ENCODE results near the gene OSR1.
A peak's percentile ranks its signal among the peaks of the same experiment; 100 is the strongest.
"Not testable (repeated sequence)": the region's sequence is repeated elsewhere in the genome, so short reads cannot be mapped to it uniquely, and the experiment has no call there.

Gene OSR1

GRCh38 chr2:19358242-19359020 is at the start of gene OSR1:
Gene OSR1, minus strand, starts transcription at chr2:19358623. Its CDS starts 4,818 bp downstream, at chr2:19353805.
- H3K4me3 ChIP-seq (ENCODE audit: low read depth in 1 of 2, low read length in 2 of 2) = peak within 1 kb of the TSS; percentile 64

GRCh38 chr2:19403785-19404184 is 45.4 kb upstream of the OSR1 start:
- Histone ChIP-seq H3K9me3 (ENCODE audit: control insufficient read depth in 1 of 2, low read length in 2 of 2) (no peaks in the 10 kb centered on the region), H3K36me3 (ENCODE audit: control insufficient read depth in 1 of 2, insufficient read depth in 2 of 2, low read length in 2 of 2) (no peaks in the 10 kb centered on the region), H3K4me3 (ENCODE audit: low read depth in 1 of 2, low read length in 2 of 2) (no peak overlapping the region), H3K27ac (ENCODE audit: low read depth, low read length) (no peak overlapping the region), H3K27me3 (ENCODE audit: control insufficient read depth in 1 of 2, insufficient read depth in 2 of 2, low read length in 2 of 2) (no peaks in the 10 kb centered on the region), H3K9ac (ENCODE audit: low read depth in 1 of 2, low read length in 2 of 2) (no peak overlapping the region), H3K4me1 (ENCODE audit: control insufficient read depth in 1 of 2, insufficient read depth in 2 of 2, low read length in 2 of 2) (no peaks in the 10 kb centered on the region)

More at GRCh38 chr2:19358242-19359020, at the start of gene OSR1:
- H3K4me1 ChIP-seq (ENCODE audit: control insufficient read depth in 1 of 2, insufficient read depth in 2 of 2, low read length in 2 of 2) = peaks cover 8 to 25% of the 10 kb centered on the region in 2 donors
- H3K27me3 ChIP-seq (ENCODE audit: control insufficient read depth in 1 of 2, insufficient read depth in 2 of 2, low read length in 2 of 2) = peaks cover 82 to 88% of the 10 kb centered on the region in 2 donors
- no peaks in the 10 kb centered on the region for H3K36me3 ChIP-seq (ENCODE audit: control insufficient read depth in 1 of 2, insufficient read depth in 2 of 2, low read length in 2 of 2)
- H3K27ac ChIP-seq (ENCODE audit: low read depth, low read length) = no peak within 1 kb of the TSS
- H3K9me3 ChIP-seq (ENCODE audit: control insufficient read depth in 1 of 2, low read length in 2 of 2) = no peaks in the 10 kb centered on the region
- H3K9ac ChIP-seq (ENCODE audit: low read depth in 1 of 2, low read length in 2 of 2) = no peak within 1 kb of the TSS

GRCh38 chr2:19392191-19392590 is 33.8 kb upstream of the OSR1 start:
- H3K9ac ChIP-seq (ENCODE audit: low read depth in 1 of 2, low read length in 2 of 2) = no peak overlapping the region
- H3K4me1 ChIP-seq (ENCODE audit: control insufficient read depth in 1 of 2, insufficient read depth in 2 of 2, low read length in 2 of 2) = no peaks in the 10 kb centered on the region
- H3K4me3 ChIP-seq (ENCODE audit: low read depth in 1 of 2, low read length in 2 of 2) = no peak overlapping the region
- H3K36me3 ChIP-seq (ENCODE audit: control insufficient read depth in 1 of 2, insufficient read depth in 2 of 2, low read length in 2 of 2) = no peaks in the 10 kb centered on the region
- H3K27ac ChIP-seq (ENCODE audit: low read depth, low read length) = no peak overlapping the region
- peaks cover 0 to 4% of the 10 kb centered on the region in 2 donors for H3K9me3 ChIP-seq (ENCODE audit: control insufficient read depth in 1 of 2, low read length in 2 of 2)
- no peaks in the 10 kb centered on the region for H3K27me3 ChIP-seq (ENCODE audit: control insufficient read depth in 1 of 2, insufficient read depth in 2 of 2, low read length in 2 of 2)

GRCh38 chr2:19389469-19389868 is 31.0 kb upstream of the OSR1 start:
- not testable (repeated sequence) for H3K4me3 ChIP-seq (ENCODE audit: low read depth in 1 of 2, low read length in 2 of 2); H3K4me1 ChIP-seq (ENCODE audit: control insufficient read depth in 1 of 2, insufficient read depth in 2 of 2, low read length in 2 of 2); H3K36me3 ChIP-seq (ENCODE audit: control insufficient read depth in 1 of 2, insufficient read depth in 2 of 2, low read length in 2 of 2); H3K27me3 ChIP-seq (ENCODE audit: control insufficient read depth in 1 of 2, insufficient read depth in 2 of 2, low read length in 2 of 2); H3K27ac ChIP-seq (ENCODE audit: low read depth, low read length); H3K9ac ChIP-seq (ENCODE audit: low read depth in 1 of 2, low read length in 2 of 2); H3K9me3 ChIP-seq (ENCODE audit: control insufficient read depth in 1 of 2, low read length in 2 of 2)

- Histone ChIP-seq H3K4me3 (ENCODE audit: low read depth in 1 of 2, low read length in 2 of 2) (no peak overlapping the region), H3K9me3 (ENCODE audit: control insufficient read depth in 1 of 2, low read length in 2 of 2) (no peaks in the 10 kb centered on the region), H3K9ac (ENCODE audit: low read depth in 1 of 2, low read length in 2 of 2) (no peak overlapping the region), H3K4me1 (ENCODE audit: control insufficient read depth in 1 of 2, insufficient read depth in 2 of 2, low read length in 2 of 2) (no peaks in the 10 kb centered on the region), H3K27ac (ENCODE audit: low read depth, low read length) (no peak overlapping the region), H3K36me3 (ENCODE audit: control insufficient read depth in 1 of 2, insufficient read depth in 2 of 2, low read length in 2 of 2) (no peaks in the 10 kb centered on the region), H3K27me3 (ENCODE audit: control insufficient read depth in 1 of 2, insufficient read depth in 2 of 2, low read length in 2 of 2) (no peaks in the 10 kb centered on the region)
Measured at GRCh38 chr2:19380532-19380931, 22.1 kb upstream of the OSR1 start.

- Histone ChIP-seq H3K9ac (ENCODE audit: low read depth in 1 of 2, low read length in 2 of 2) (no peak overlapping the region), H3K9me3 (ENCODE audit: control insufficient read depth in 1 of 2, low read length in 2 of 2) (no peaks in the 10 kb centered on the region), H3K27ac (ENCODE audit: low read depth, low read length) (no peak overlapping the region), H3K27me3 (ENCODE audit: control insufficient read depth in 1 of 2, insufficient read depth in 2 of 2, low read length in 2 of 2) (no peaks in the 10 kb centered on the region), H3K4me1 (ENCODE audit: control insufficient read depth in 1 of 2, insufficient read depth in 2 of 2, low read length in 2 of 2) (no peaks in the 10 kb centered on the region), H3K36me3 (ENCODE audit: control insufficient read depth in 1 of 2, insufficient read depth in 2 of 2, low read length in 2 of 2) (no peaks in the 10 kb centered on the region), H3K4me3 (ENCODE audit: low read depth in 1 of 2, low read length in 2 of 2) (no peak overlapping the region)
Measured at GRCh38 chr2:19378939-19379338, 20.5 kb upstream of the OSR1 start.

GRCh38 chr2:19377717-19378116 is 19.3 kb upstream of the OSR1 start:
- no peaks in the 10 kb centered on the region for H3K4me1 ChIP-seq (ENCODE audit: control insufficient read depth in 1 of 2, insufficient read depth in 2 of 2, low read length in 2 of 2)
- H3K4me3 ChIP-seq (ENCODE audit: low read depth in 1 of 2, low read length in 2 of 2) = no peak overlapping the region
- no peaks in the 10 kb centered on the region for H3K9me3 ChIP-seq (ENCODE audit: control insufficient read depth in 1 of 2, low read length in 2 of 2)
- H3K9ac ChIP-seq (ENCODE audit: low read depth in 1 of 2, low read length in 2 of 2) = no peak overlapping the region
- H3K27ac ChIP-seq (ENCODE audit: low read depth, low read length) = no peak overlapping the region
- H3K27me3 ChIP-seq (ENCODE audit: control insufficient read depth in 1 of 2, insufficient read depth in 2 of 2, low read length in 2 of 2) = no peaks in the 10 kb centered on the region
- H3K36me3 ChIP-seq (ENCODE audit: control insufficient read depth in 1 of 2, insufficient read depth in 2 of 2, low read length in 2 of 2) = no peaks in the 10 kb centered on the region

GRCh38 chr2:19373352-19373751 is 14.9 kb upstream of the OSR1 start:
- H3K36me3 ChIP-seq (ENCODE audit: control insufficient read depth in 1 of 2, insufficient read depth in 2 of 2, low read length in 2 of 2) = no peaks in the 10 kb centered on the region
- H3K9me3 ChIP-seq (ENCODE audit: control insufficient read depth in 1 of 2, low read length in 2 of 2) = no peaks in the 10 kb centered on the region
- H3K27ac ChIP-seq (ENCODE audit: low read depth, low read length) = no peak overlapping the region
- H3K4me1 ChIP-seq (ENCODE audit: control insufficient read depth in 1 of 2, insufficient read depth in 2 of 2, low read length in 2 of 2) = no peaks in the 10 kb centered on the region
- H3K27me3 ChIP-seq (ENCODE audit: control insufficient read depth in 1 of 2, insufficient read depth in 2 of 2, low read length in 2 of 2) = peaks cover 6 to 7% of the 10 kb centered on the region in 2 donors
- no peak overlapping the region for H3K4me3 ChIP-seq (ENCODE audit: low read depth in 1 of 2, low read length in 2 of 2)
- no peak overlapping the region for H3K9ac ChIP-seq (ENCODE audit: low read depth in 1 of 2, low read length in 2 of 2)

GRCh38 chr2:19371996-19372582 is 13.7 kb upstream of the OSR1 start:
- Histone ChIP-seq H3K9ac (ENCODE audit: low read depth in 1 of 2, low read length in 2 of 2) (no peak overlapping the region), H3K27me3 (ENCODE audit: control insufficient read depth in 1 of 2, insufficient read depth in 2 of 2, low read length in 2 of 2) (peaks cover 6 to 7% of the 10 kb centered on the region in 2 donors), H3K9me3 (ENCODE audit: control insufficient read depth in 1 of 2, low read length in 2 of 2) (no peaks in the 10 kb centered on the region), H3K36me3 (ENCODE audit: control insufficient read depth in 1 of 2, insufficient read depth in 2 of 2, low read length in 2 of 2) (no peaks in the 10 kb centered on the region), H3K27ac (ENCODE audit: low read depth, low read length) (no peak overlapping the region), H3K4me3 (ENCODE audit: low read depth in 1 of 2, low read length in 2 of 2) (no peak overlapping the region), H3K4me1 (ENCODE audit: control insufficient read depth in 1 of 2, insufficient read depth in 2 of 2, low read length in 2 of 2) (no peaks in the 10 kb centered on the region)

GRCh38 chr2:19369341-19369955 is 11.0 kb upstream of the OSR1 start:
- Histone ChIP-seq H3K4me3 (ENCODE audit: low read depth in 1 of 2, low read length in 2 of 2) (no peak overlapping the region), H3K4me1 (ENCODE audit: control insufficient read depth in 1 of 2, insufficient read depth in 2 of 2, low read length in 2 of 2) (no peaks in the 10 kb centered on the region), H3K36me3 (ENCODE audit: control insufficient read depth in 1 of 2, insufficient read depth in 2 of 2, low read length in 2 of 2) (no peaks in the 10 kb centered on the region), H3K9ac (ENCODE audit: low read depth in 1 of 2, low read length in 2 of 2) (no peak overlapping the region), H3K27ac (ENCODE audit: low read depth, low read length) (no peak overlapping the region), H3K27me3 (ENCODE audit: control insufficient read depth in 1 of 2, insufficient read depth in 2 of 2, low read length in 2 of 2) (peaks cover 12 to 18% of the 10 kb centered on the region in 2 donors), H3K9me3 (ENCODE audit: control insufficient read depth in 1 of 2, low read length in 2 of 2) (no peaks in the 10 kb centered on the region)

All from duodenal mucosa (tissue), 2 donors.